IMR-90 (cell line): ENCODE data around the gene TTC7B. TPM values are rescaled to one million over a fixed set of nuclear protein-coding genes. Genes with fewer than 3 reads are reported as not detected.

Source experiments
- ATAC-seq: fragments of 200-7000 bp; cut with Tn5 transposase; 2 replicates; pipeline ENCODE4 v1.9.1; 2020; ENCODE audit warnings: low read depth, mild to moderate bottlenecking, moderate library complexity
- BruUV-seq: library from RNA; stranded (reverse); fragments of 400-500 nt; replicated peaks from 2 replicates; lab custom pipeline; 2021; lab: Mats Ljungman, UMichigan
- CTCF ChIA-PET: fragments of 300-600 bp; formaldehyde crosslinking; extraction: SDS; loops from one replicate; lab custom pipeline; 2021; ENCODE audit warnings: antibody characterized with exemption; lab: Yijun Ruan, JAX
- POLR2A ChIA-PET: fragments of 300-600 bp; sonication (Branson Sonifier 250); formaldehyde crosslinking; loops from one replicate; lab custom pipeline; 2022; ENCODE audit warnings: antibody characterized with exemption; ENCODE audit not compliant: unreplicated experiment; lab: Charles Lee
- DNase-seq: peaks from one replicate; pipeline ENCODE4 v3.0.0; 2013
- H2AFZ ChIP-seq: replicated peaks from 2 replicates; pipeline ENCODE3; 2013; ENCODE audit warnings: low read length, mild to moderate bottlenecking; ENCODE audit not compliant: poor library complexity
- H2AK5ac ChIP-seq: 2 replicates; pipeline ENCODE4 v1.6.1; 2013; ENCODE audit warnings: low read depth, low read length, inconsistent platforms
- H2AK9ac ChIP-seq: replicated peaks from 2 replicates; pipeline ENCODE3; 2013; ENCODE audit warnings: mild to moderate bottlenecking, low read depth, low read length, moderate library complexity; ENCODE audit not compliant: poor library complexity
- H2BK120ac ChIP-seq: 2 replicates; pipeline ENCODE4 v1.6.1; 2013; ENCODE audit warnings: low read depth, low read length, inconsistent platforms
- H2BK15ac ChIP-seq: 3 replicates; pipeline ENCODE4 v1.6.1; 2013; ENCODE audit warnings: low read depth, low read length, inconsistent platforms
- H2BK20ac ChIP-seq: 2 replicates; pipeline ENCODE4 v1.6.1; 2013; ENCODE audit warnings: low read depth, mild to moderate bottlenecking, inconsistent platforms, low read length, moderate library complexity
- H2BK5ac ChIP-seq: 2 replicates; pipeline ENCODE4 v1.6.1; 2013; ENCODE audit warnings: mild to moderate bottlenecking, low read depth, low read length, inconsistent platforms; ENCODE audit not compliant: poor library complexity, severe bottlenecking
- H3K14ac ChIP-seq: replicated peaks from 2 replicates; pipeline ENCODE4 v1.6.1; 2013; ENCODE audit warnings: low read depth, low read length, inconsistent platforms
- H3K18ac ChIP-seq: 2 replicates; pipeline ENCODE4 v1.6.1; 2013; ENCODE audit warnings: low read depth, low read length, control low read depth
- H3K23ac ChIP-seq: 2 replicates; pipeline ENCODE4 v1.6.1; 2013; ENCODE audit warnings: low read depth, low read length, inconsistent platforms
- H3K27ac ChIP-seq: 2 replicates; pipeline ENCODE4 v1.5.1; 2013; ENCODE audit warnings: mild to moderate bottlenecking, control low read depth, low read length; ENCODE audit not compliant: insufficient read depth
- H3K27me3 ChIP-seq: 2 replicates; pipeline ENCODE4 v1.6.1; 2013; ENCODE audit warnings: low read length; ENCODE audit not compliant: control insufficient read depth, insufficient read depth
- H3K36me3 ChIP-seq: 2 replicates; pipeline ENCODE4 v1.6.1; 2013; ENCODE audit warnings: low read length, mixed read lengths; ENCODE audit not compliant: control insufficient read depth, insufficient read depth
- H3K4ac ChIP-seq: 2 replicates; pipeline ENCODE4 v1.6.1; 2013; ENCODE audit warnings: low read depth, low read length, inconsistent platforms
- H3K4me1 ChIP-seq: 2 replicates; pipeline ENCODE4 v1.6.1; 2013; ENCODE audit warnings: low read length, mixed read lengths; ENCODE audit not compliant: control insufficient read depth, insufficient read depth
- H3K4me2 ChIP-seq: 2 replicates; pipeline ENCODE4 v1.6.1; 2013; ENCODE audit warnings: low read depth, mild to moderate bottlenecking, control low read depth, low read length, moderate library complexity
- H3K4me3 ChIP-seq: 2 replicates; pipeline ENCODE4 v1.5.1; 2013; ENCODE audit warnings: low read depth, mild to moderate bottlenecking, control low read depth, low read length, moderate library complexity; ENCODE audit not compliant: insufficient read depth
- H3K56ac ChIP-seq: 2 replicates; pipeline ENCODE4 v1.6.1; 2013; ENCODE audit warnings: low read length, inconsistent platforms; ENCODE audit not compliant: insufficient read depth; ENCODE audit errors: extremely low read depth
- H3K79me1 ChIP-seq, 2 experiments: 2 replicates each; pipeline ENCODE4 v1.6.1; 2013; ENCODE audit warnings: low read length in 2 of 2, inconsistent platforms in 1 of 2, low read depth in 1 of 2
- H3K9ac ChIP-seq: 2 replicates; pipeline ENCODE4 v1.6.1; 2013; ENCODE audit warnings: low read depth, low read length, control low read depth
- H3K9me1 ChIP-seq: 2 replicates; pipeline ENCODE4 v1.6.1; 2013; ENCODE audit warnings: low read length, inconsistent platforms; ENCODE audit not compliant: insufficient read depth
- H3K9me3 ChIP-seq: 2 replicates; pipeline ENCODE4 v1.6.1; 2013; ENCODE audit warnings: low read length; ENCODE audit not compliant: control insufficient read depth, insufficient read depth
- H4K20me1 ChIP-seq: 2 replicates; pipeline ENCODE4 v1.6.1; 2013; ENCODE audit warnings: low read length, inconsistent platforms; ENCODE audit not compliant: insufficient read depth
- H4K5ac ChIP-seq: 2 replicates; pipeline ENCODE4 v1.6.1; 2013; ENCODE audit warnings: mild to moderate bottlenecking, low read depth, low read length, control low read depth
- H4K8ac ChIP-seq, 2 experiments: 2 replicates each; pipeline ENCODE4 v1.6.1; 2013; ENCODE audit warnings: low read depth in 2 of 2, low read length in 2 of 2, control low read depth in 1 of 2, inconsistent platforms in 1 of 2
- H4K91ac ChIP-seq: 2 replicates; pipeline ENCODE4 v1.6.1; 2013; ENCODE audit warnings: low read depth, low read length, inconsistent platforms; ENCODE audit not compliant: insufficient read depth
- BHLHE40 ChIP-seq: fragments of 150-350 bp; IDR thresholded peaks from 2 replicates; pipeline ENCODE4 v1.6.1; 2016; ENCODE audit warnings: mild to moderate bottlenecking, low read depth, low read length
- CEBPB ChIP-seq: IDR thresholded peaks from 2 replicates; pipeline ENCODE4 v1.6.1; 2012; ENCODE audit warnings: low read depth, low read length, improper control_type of control experiment
- MAZ ChIP-seq: IDR thresholded peaks from 2 replicates; pipeline ENCODE4 v1.6.1; 2012; ENCODE audit warnings: low read depth, mild to moderate bottlenecking, low read length, improper control_type of control experiment, moderate library complexity, borderline replicate concordance
- NFE2L2 ChIP-seq: fragments of 150-350 bp; IDR thresholded peaks from 2 replicates; pipeline ENCODE4 v1.6.1; 2016; ENCODE audit warnings: low read depth, mild to moderate bottlenecking, low read length
- POLR2A ChIP-seq: IDR thresholded peaks from 2 replicates; pipeline ENCODE4 v1.6.1; 2012; ENCODE audit warnings: mild to moderate bottlenecking, low read depth, low read length
- RAD21 ChIP-seq: IDR thresholded peaks from 2 replicates; pipeline ENCODE4 v1.6.1; 2012; ENCODE audit warnings: low read length, improper control_type of control experiment
- RCOR1 ChIP-seq: IDR thresholded peaks from 2 replicates; pipeline ENCODE4 v1.6.1; 2012; ENCODE audit warnings: mild to moderate bottlenecking, low read length, improper control_type of control experiment; ENCODE audit not compliant: insufficient replicate concordance
- RFX5 ChIP-seq: IDR thresholded peaks from 2 replicates; pipeline ENCODE4 v1.8.0; 2012; ENCODE audit warnings: low read depth, mild to moderate bottlenecking, low read length, moderate library complexity
- SMC3 ChIP-seq: fragments of 150-350 bp; IDR thresholded peaks from 2 replicates; pipeline ENCODE4 v1.6.1; 2016; ENCODE audit warnings: low read depth, mild to moderate bottlenecking, antibody characterized with exemption, low read length, moderate library complexity
- WGBS, 2 experiments: methylation state at CpG; one replicate each; pipeline versions ENCODE4 v1.1.5 to v1.1.7; 2013; ENCODE audit warnings: missing lambda C conversion rate in 2 of 2; ENCODE audit not compliant: insufficient read length in 1 of 2; ENCODE audit errors: extremely low coverage in 2 of 2; 5-methylcytosine and 5-hydroxymethylcytosine counted together
- dilution Hi-C: fragments of 300-500 bp; cut with HindIII; formaldehyde crosslinking; loops from one replicate; pipeline ENCODE4 v1.14.3; 2018; ENCODE audit warnings: low sequenced_read_pairs; ENCODE audit not compliant: unreplicated experiment
- in situ Hi-C: fragments of 300-500 bp; cut with MboI; formaldehyde crosslinking; loops from 3 replicates; pipeline ENCODE4 v1.14.3; 2019; ENCODE audit warnings: low sequenced_read_pairs, inconsistent platforms, mixed read lengths
- intact Hi-C: fragments of 100-400 bp; cut with micrococcal nuclease; formaldehyde crosslinking; loops from 2 replicates; pipeline ENCODE4 v1.10.0; 2022
- polyA plus RNA-seq, 3 experiments: library from polyadenylated mRNA; depleted of rRNA; stranded (reverse); fragments of >200 nt; gene quantifications; 2 replicates each; pipeline ENCODE4 v1.2.3, GENCODE V29; 2012; ENCODE audit warnings: low replicate concordance in 1 of 3
- total RNA-seq: library from RNA; depleted of rRNA; stranded (reverse); fragments of >200 nt; gene quantifications from 2 replicates; pipeline ENCODE4 v1.2.3, GENCODE V29; 2012
- TF ChIP-seq, protein P1 (sequence below): fragments of 150-350 bp; IDR thresholded peaks from 2 replicates; pipeline ENCODE4 v1.6.1; 2016; ENCODE audit warnings: low read depth, mild to moderate bottlenecking, low read length, moderate library complexity, borderline replicate concordance
- TF ChIP-seq, protein P2 (sequence below): fragments of 150-350 bp; IDR thresholded peaks from 2 replicates; pipeline ENCODE4 v1.6.1; 2017; ENCODE audit warnings: mild to moderate bottlenecking, antibody characterized with exemption, low read length, low read depth

The TTC7B gene
- total and polyA plus RNA-seq, 2 of the 4 experiments (the other 2 are of a cell fraction): 18.1 to 35.3 TPM

DNA sequence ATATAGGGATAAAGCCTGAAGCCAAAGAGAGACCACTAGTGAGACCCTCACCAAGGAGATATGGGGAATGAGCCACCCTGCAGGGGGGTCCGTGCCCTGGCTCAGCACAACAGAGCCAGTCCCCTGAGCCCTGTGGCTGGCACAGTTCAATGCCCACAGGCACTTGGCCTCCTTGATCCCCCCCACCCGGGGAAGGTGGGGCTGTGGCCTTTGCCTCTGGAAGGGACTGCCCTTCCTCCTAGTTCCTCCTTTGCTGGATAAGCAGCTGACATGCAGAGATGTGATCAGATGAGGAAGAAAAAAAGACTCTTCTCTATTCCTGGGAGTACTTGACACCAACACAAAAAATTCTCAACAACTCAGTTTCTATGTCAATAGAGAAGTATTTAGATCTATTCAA lies 19.9 kb downstream of the TTC7B start:
- Histone ChIP-seq H4K5ac (no peak overlapping the region), H3K23ac (no peak overlapping the region), H2BK20ac (no peak overlapping the region), H4K91ac (no peak overlapping the region), H3K36me3 (no peaks in the 10 kb centered on the region), H3K56ac (no peak overlapping the region), H3K9me1 (peaks cover 19% of the 10 kb centered on the region; the same call in 1 of the 2 replicates), H3K4me2 (no peak overlapping the region), H3K9ac (no peak overlapping the region), H3K27me3 (no peaks in the 10 kb centered on the region), H4K20me1 (peaks cover 4% of the 10 kb centered on the region; the same call in 1 of the 2 replicates), H2BK5ac (peak overlapping the region; percentile 47), H3K14ac (peak overlapping the region; percentile 77; the same call in 1 of the 2 replicates), H2BK15ac (no peak overlapping the region), H3K4ac (peak overlapping the region; percentile 61), H3K9me3 (no peaks in the 10 kb centered on the region), H3K4me1 (peaks cover 11% of the 10 kb centered on the region), H4K8ac (peak overlapping the region in 1 of 2 experiments; percentile 84; a peak in 2 of 4 replicates), H3K79me1 (peaks cover 13 to 60% of the 10 kb centered on the region in 2 experiments), H3K4me3 (no peak overlapping the region), H3K27ac (no peak overlapping the region), H3K18ac (no peak overlapping the region), H2AK5ac (peak overlapping the region; percentile 69), H2BK120ac (peak overlapping the region; percentile 65; the same call in 1 of the 2 replicates), H2AFZ (peak overlapping the region; percentile 82), H2AK9ac (peak overlapping the region; percentile 81)
- TF ChIP-seq, protein P1, sequence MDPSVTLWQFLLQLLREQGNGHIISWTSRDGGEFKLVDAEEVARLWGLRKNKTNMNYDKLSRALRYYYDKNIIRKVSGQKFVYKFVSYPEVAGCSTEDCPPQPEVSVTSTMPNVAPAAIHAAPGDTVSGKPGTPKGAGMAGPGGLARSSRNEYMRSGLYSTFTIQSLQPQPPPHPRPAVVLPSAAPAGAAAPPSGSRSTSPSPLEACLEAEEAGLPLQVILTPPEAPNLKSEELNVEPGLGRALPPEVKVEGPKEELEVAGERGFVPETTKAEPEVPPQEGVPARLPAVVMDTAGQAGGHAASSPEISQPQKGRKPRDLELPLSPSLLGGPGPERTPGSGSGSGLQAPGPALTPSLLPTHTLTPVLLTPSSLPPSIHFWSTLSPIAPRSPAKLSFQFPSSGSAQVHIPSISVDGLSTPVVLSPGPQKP: no peak
- TF ChIP-seq, protein P2, sequence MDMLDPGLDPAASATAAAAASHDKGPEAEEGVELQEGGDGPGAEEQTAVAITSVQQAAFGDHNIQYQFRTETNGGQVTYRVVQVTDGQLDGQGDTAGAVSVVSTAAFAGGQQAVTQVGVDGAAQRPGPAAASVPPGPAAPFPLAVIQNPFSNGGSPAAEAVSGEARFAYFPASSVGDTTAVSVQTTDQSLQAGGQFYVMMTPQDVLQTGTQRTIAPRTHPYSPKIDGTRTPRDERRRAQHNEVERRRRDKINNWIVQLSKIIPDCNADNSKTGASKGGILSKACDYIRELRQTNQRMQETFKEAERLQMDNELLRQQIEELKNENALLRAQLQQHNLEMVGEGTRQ: no peak
- TF ChIP-seq RCOR1 (no peak), CEBPB (no peak), BHLHE40 (no peak), RAD21 (no peak), NFE2L2 (no peak), RFX5 (no peak), MAZ (no peak), POLR2A (no peak), SMC3 (no peak)
- ATAC-seq (no peak), DNase-seq (no peak)
- no CpG with 5 or more reads among the region's 2 CpGs for WGBS, 2 experiments
- BruUV-seq: no TSS peak
- dilution Hi-C loops (no loop called here), in situ Hi-C loops (no loop called here), intact Hi-C loops (no loop called here)
- ChIA-PET POLR2A (no interaction called here), CTCF (interaction anchor here (0.6 to 1.1 kb wide), 2 partner anchors 397 to 467 kb away, joined by 3 to 5 read pairs; no protein-coding TSS in a partner anchor)
